GM12878 (cell line): ENCODE data around the gene TUNAR.

Experiments
- EP300 ChIP-seq, 2 experiments: fragments of 150-350 bp in 1 of 2; IDR thresholded peaks; 2 replicates each; pipeline ENCODE4 v1.6.1; 2011 to 2012; ENCODE audit warnings: low read depth in 2 of 2, low read length in 2 of 2, borderline replicate concordance in 1 of 2, improper control_type of control experiment in 1 of 2, inconsistent platforms in 1 of 2; ENCODE audit not compliant: control insufficient read depth in 1 of 2
- JUND ChIP-seq: IDR thresholded peaks from 2 replicates; pipeline ENCODE4 v1.6.1; 2012; ENCODE audit warnings: low read depth, mild to moderate bottlenecking, low read length, improper control_type of control experiment, moderate library complexity
- RFX5 ChIP-seq: IDR thresholded peaks from 2 replicates; pipeline ENCODE4 v1.6.1; 2011; ENCODE audit warnings: low read depth, low read length, improper control_type of control experiment
- STAT3 ChIP-seq: IDR thresholded peaks from 2 replicates; pipeline ENCODE4 v1.6.1; 2011; ENCODE audit warnings: low read depth, low read length, improper control_type of control experiment
- TF ChIP-seq, protein P1 (sequence below), 3 experiments: IDR thresholded peaks in 2 of 3; conservative IDR thresholded peaks in 1 of 3; 2 replicates each; pipeline ENCODE4 v1.5.1; 2011; ENCODE audit warnings: low read depth in 3 of 3, low read length in 3 of 3, mild to moderate bottlenecking in 3 of 3, control low read depth in 2 of 3, moderate library complexity in 2 of 3, inconsistent platforms in 1 of 3, mixed read lengths in 1 of 3; ENCODE audit not compliant: control insufficient read depth in 2 of 3, insufficient read depth in 1 of 3; ENCODE audit errors: extremely low read depth in 1 of 3
- TF ChIP-seq, protein P2 (sequence below): fragments of 450-650 bp; IDR thresholded peaks from 2 replicates; pipeline ENCODE4 v1.6.1; 2016; ENCODE audit warnings: mild to moderate bottlenecking, moderate library complexity, borderline replicate concordance

DNA sequence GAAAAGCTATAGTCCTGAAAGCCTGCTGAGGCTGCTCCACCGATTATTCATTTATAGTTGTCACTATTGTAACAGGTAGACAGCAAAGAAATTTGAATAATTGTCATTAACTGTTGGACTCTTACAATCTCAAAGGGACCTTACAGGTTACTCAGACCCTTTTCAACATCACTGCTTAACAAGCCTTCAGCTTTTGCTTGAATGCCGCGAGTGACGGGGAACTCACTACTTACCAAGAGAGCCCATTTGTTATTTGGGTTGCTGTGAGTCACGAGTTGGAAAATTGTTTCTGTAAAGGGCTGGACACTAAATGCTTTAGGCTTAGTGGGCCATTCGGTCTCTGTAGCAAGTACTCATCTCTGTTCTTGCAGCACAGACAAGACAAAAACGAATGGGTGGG, 5.9 kb upstream of the TUNAR start:
- no peak for TF ChIP-seq STAT3
- TF ChIP-seq, protein P1, sequence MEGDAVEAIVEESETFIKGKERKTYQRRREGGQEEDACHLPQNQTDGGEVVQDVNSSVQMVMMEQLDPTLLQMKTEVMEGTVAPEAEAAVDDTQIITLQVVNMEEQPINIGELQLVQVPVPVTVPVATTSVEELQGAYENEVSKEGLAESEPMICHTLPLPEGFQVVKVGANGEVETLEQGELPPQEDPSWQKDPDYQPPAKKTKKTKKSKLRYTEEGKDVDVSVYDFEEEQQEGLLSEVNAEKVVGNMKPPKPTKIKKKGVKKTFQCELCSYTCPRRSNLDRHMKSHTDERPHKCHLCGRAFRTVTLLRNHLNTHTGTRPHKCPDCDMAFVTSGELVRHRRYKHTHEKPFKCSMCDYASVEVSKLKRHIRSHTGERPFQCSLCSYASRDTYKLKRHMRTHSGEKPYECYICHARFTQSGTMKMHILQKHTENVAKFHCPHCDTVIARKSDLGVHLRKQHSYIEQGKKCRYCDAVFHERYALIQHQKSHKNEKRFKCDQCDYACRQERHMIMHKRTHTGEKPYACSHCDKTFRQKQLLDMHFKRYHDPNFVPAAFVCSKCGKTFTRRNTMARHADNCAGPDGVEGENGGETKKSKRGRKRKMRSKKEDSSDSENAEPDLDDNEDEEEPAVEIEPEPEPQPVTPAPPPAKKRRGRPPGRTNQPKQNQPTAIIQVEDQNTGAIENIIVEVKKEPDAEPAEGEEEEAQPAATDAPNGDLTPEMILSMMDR (IDR thresholded peaks at IDR 0.05 in 2 of 3, conservative IDR thresholded peaks at IDR 0.05 in 1 of 3; ENCODE audit: control insufficient read depth in 2 of 3, extremely low read depth in 1 of 3, insufficient read depth in 1 of 3, low read depth in 3 of 3, low read length in 3 of 3) = no peak
- TF ChIP-seq, protein P2, sequence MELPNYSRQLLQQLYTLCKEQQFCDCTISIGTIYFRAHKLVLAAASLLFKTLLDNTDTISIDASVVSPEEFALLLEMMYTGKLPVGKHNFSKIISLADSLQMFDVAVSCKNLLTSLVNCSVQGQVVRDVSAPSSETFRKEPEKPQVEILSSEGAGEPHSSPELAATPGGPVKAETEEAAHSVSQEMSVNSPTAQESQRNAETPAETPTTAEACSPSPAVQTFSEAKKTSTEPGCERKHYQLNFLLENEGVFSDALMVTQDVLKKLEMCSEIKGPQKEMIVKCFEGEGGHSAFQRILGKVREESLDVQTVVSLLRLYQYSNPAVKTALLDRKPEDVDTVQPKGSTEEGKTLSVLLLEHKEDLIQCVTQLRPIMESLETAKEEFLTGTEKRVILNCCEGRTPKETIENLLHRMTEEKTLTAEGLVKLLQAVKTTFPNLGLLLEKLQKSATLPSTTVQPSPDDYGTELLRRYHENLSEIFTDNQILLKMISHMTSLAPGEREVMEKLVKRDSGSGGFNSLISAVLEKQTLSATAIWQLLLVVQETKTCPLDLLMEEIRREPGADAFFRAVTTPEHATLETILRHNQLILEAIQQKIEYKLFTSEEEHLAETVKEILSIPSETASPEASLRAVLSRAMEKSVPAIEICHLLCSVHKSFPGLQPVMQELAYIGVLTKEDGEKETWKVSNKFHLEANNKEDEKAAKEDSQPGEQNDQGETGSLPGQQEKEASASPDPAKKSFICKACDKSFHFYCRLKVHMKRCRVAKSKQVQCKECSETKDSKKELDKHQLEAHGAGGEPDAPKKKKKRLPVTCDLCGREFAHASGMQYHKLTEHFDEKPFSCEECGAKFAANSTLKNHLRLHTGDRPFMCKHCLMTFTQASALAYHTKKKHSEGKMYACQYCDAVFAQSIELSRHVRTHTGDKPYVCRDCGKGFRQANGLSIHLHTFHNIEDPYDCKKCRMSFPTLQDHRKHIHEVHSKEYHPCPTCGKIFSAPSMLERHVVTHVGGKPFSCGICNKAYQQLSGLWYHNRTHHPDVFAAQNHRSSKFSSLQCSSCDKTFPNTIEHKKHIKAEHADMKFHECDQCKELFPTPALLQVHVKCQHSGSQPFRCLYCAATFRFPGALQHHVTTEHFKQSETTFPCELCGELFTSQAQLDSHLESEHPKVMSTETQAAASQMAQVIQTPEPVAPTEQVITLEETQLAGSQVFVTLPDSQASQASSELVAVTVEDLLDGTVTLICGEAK = no peak
- no peak for TF ChIP-seq EP300 (IDR thresholded peaks at IDR 0.05; ENCODE audit: borderline replicate concordance in 1 of 2, control insufficient read depth in 1 of 2, low read depth in 2 of 2, low read length in 2 of 2)
- TF ChIP-seq JUND = no peak
- TF ChIP-seq RFX5 = no peak
